ENCODE measurements around the gene TLR8.

The TLR8 gene

GRCh38 chrX:12950851-12951594 lies 44.6 kb downstream of the TLR8 start:
- peak overlapping the region; percentile 67 for H3K4me3 ChIP-seq (ENCODE audit: low read length)
- TF ChIP-seq EZH2phosphoT487 (IDR thresholded peaks at IDR 0.05; ENCODE audit: low read depth): no peak
- TF ChIP-seq, protein P1, sequence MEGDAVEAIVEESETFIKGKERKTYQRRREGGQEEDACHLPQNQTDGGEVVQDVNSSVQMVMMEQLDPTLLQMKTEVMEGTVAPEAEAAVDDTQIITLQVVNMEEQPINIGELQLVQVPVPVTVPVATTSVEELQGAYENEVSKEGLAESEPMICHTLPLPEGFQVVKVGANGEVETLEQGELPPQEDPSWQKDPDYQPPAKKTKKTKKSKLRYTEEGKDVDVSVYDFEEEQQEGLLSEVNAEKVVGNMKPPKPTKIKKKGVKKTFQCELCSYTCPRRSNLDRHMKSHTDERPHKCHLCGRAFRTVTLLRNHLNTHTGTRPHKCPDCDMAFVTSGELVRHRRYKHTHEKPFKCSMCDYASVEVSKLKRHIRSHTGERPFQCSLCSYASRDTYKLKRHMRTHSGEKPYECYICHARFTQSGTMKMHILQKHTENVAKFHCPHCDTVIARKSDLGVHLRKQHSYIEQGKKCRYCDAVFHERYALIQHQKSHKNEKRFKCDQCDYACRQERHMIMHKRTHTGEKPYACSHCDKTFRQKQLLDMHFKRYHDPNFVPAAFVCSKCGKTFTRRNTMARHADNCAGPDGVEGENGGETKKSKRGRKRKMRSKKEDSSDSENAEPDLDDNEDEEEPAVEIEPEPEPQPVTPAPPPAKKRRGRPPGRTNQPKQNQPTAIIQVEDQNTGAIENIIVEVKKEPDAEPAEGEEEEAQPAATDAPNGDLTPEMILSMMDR (IDR thresholded peaks at IDR 0.05; ENCODE audit: low read depth, low read length): peak; percentile 76
- no peaks in the 10 kb centered on the region for H4K20me1 ChIP-seq (ENCODE audit: insufficient read depth, low read length)
- no peaks in the 10 kb centered on the region for H3K27me3 ChIP-seq (ENCODE audit: low read depth, low read length)
- H3K36me3 ChIP-seq (replicated peaks; ENCODE audit: low read depth, low read length): no peaks in the 10 kb centered on the region
- no peak overlapping the region for H2AFZ ChIP-seq (ENCODE audit: low read depth, low read length)
- H3K9me3 ChIP-seq (ENCODE audit: insufficient read depth, low read length): no peaks in the 10 kb centered on the region
- H3K79me2 ChIP-seq (ENCODE audit: low read length): peaks cover 70% of the 10 kb centered on the region
- peak overlapping the region; percentile 87 for H3K4me2 ChIP-seq (ENCODE audit: low read length)
- H3K9ac ChIP-seq (ENCODE audit: low read length): peak overlapping the region; percentile 87
- peaks cover 89% of the 10 kb centered on the region for H3K4me1 ChIP-seq (ENCODE audit: low read length)
- peak overlapping the region; percentile 98 for H3K27ac ChIP-seq (ENCODE audit: low read length)

DNA sequence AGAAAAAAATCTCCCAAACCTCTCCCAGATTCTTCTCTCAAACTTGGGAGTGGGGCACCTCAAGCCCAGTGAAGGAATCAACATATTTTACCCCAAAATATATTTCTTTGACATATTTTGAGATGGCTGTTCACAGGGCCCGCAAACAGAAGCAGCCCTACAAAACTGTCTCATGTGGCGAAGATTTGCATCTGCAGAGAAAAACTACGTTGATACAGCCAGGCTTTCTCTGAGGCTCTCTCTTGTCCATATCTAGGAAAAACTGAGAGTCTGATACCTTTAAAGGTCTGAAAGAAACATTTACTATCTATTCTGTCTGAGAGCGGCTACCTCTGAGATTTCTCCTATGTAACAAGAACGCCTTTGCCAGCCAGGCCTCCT lies 45.2 kb downstream of the TLR8 start:
- no peaks in the 10 kb centered on the region for H3K36me3 ChIP-seq (replicated peaks; ENCODE audit: low read depth, low read length)
- peak overlapping the region; percentile 87 for H3K4me2 ChIP-seq (ENCODE audit: low read length)
- peaks cover 94% of the 10 kb centered on the region for H3K4me1 ChIP-seq (ENCODE audit: low read length)
- H4K20me1 ChIP-seq (ENCODE audit: insufficient read depth, low read length): no peaks in the 10 kb centered on the region
- no peak overlapping the region for H2AFZ ChIP-seq (ENCODE audit: low read depth, low read length)
- TF ChIP-seq, protein P1 (IDR thresholded peaks at IDR 0.05; ENCODE audit: low read depth, low read length): no peak
- no peak for TF ChIP-seq EZH2phosphoT487 (IDR thresholded peaks at IDR 0.05; ENCODE audit: low read depth)
- H3K4me3 ChIP-seq (ENCODE audit: low read length): peak overlapping the region; percentile 67
- H3K27me3 ChIP-seq (ENCODE audit: low read depth, low read length): no peaks in the 10 kb centered on the region
- H3K27ac ChIP-seq (ENCODE audit: low read length): peak overlapping the region; percentile 98
- H3K79me2 ChIP-seq (ENCODE audit: low read length): peaks cover 70% of the 10 kb centered on the region
- H3K9ac ChIP-seq (ENCODE audit: low read length): peak overlapping the region; percentile 87
- no peaks in the 10 kb centered on the region for H3K9me3 ChIP-seq (ENCODE audit: insufficient read depth, low read length)

- Histone ChIP-seq H2AFZ (ENCODE audit: low read depth, low read length) (no peak overlapping the region), H3K9ac (ENCODE audit: low read length) (peak overlapping the region; percentile 48; the same call in 1 of the 2 replicates), H3K9me3 (ENCODE audit: insufficient read depth, low read length) (peaks cover 3% of the 10 kb centered on the region; the same call in 1 of the 2 replicates), H3K4me3 (ENCODE audit: low read length) (no peak overlapping the region), H3K4me1 (ENCODE audit: low read length) (peaks cover 91% of the 10 kb centered on the region), H3K79me2 (ENCODE audit: low read length) (peaks cover 54% of the 10 kb centered on the region), H4K20me1 (ENCODE audit: insufficient read depth, low read length) (no peaks in the 10 kb centered on the region), H3K27me3 (ENCODE audit: low read depth, low read length) (no peaks in the 10 kb centered on the region), H3K27ac (ENCODE audit: low read length) (peak overlapping the region; percentile 98), H3K36me3 (replicated peaks; ENCODE audit: low read depth, low read length) (no peaks in the 10 kb centered on the region), H3K4me2 (ENCODE audit: low read length) (no peak overlapping the region)
- TF ChIP-seq, protein P1 (IDR thresholded peaks at IDR 0.05; ENCODE audit: low read depth, low read length): no peak
- TF ChIP-seq EZH2phosphoT487 (IDR thresholded peaks at IDR 0.05; ENCODE audit: low read depth): no peak
Observed at GRCh38 chrX:12953420-12953819, 47.0 kb downstream of the TLR8 start.

DNA sequence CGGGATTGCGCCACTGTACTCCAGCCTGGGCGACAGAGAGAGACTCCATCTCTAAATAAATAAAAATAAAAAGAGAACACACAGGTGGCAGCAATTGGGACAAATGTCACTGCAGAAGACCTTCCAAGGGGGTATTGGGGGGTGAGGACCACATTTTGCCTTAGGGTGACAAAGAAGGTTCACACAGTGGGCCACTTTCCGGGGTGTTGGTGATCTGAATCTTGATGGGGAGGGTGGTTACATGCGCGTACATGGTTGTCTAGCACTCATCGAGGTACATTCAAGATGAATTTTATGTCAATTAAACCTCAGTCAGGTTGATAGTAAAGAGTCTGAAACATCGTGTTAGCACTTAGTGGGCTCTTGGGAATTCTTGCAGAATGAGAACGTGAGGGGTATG lies 48.0 kb downstream of the TLR8 start:
- Histone ChIP-seq H2AFZ (ENCODE audit: low read depth, low read length) (no peak overlapping the region), H3K36me3 (replicated peaks; ENCODE audit: low read depth, low read length) (no peaks in the 10 kb centered on the region), H3K9ac (ENCODE audit: low read length) (peak overlapping the region; percentile 90; the same call in 1 of the 2 replicates), H3K4me2 (ENCODE audit: low read length) (peak overlapping the region; percentile 84), H3K4me3 (ENCODE audit: low read length) (no peak overlapping the region), H3K27ac (ENCODE audit: low read length) (peak overlapping the region; percentile 99), H3K27me3 (ENCODE audit: low read depth, low read length) (no peaks in the 10 kb centered on the region), H3K9me3 (ENCODE audit: insufficient read depth, low read length) (peaks cover 3% of the 10 kb centered on the region; the same call in 1 of the 2 replicates), H4K20me1 (ENCODE audit: insufficient read depth, low read length) (no peaks in the 10 kb centered on the region), H3K4me1 (ENCODE audit: low read length) (peaks cover 81% of the 10 kb centered on the region), H3K79me2 (ENCODE audit: low read length) (peaks cover 45% of the 10 kb centered on the region)
- TF ChIP-seq EZH2phosphoT487 (IDR thresholded peaks at IDR 0.05; ENCODE audit: low read depth): no peak
- TF ChIP-seq, protein P1 (IDR thresholded peaks at IDR 0.05; ENCODE audit: low read depth, low read length): no peak

All from OCI-LY3 (cell line).